HG03378 (cell line): Measurements from ENCODE around the gene C17orf78.
A peak's percentile ranks its signal among the peaks of the same experiment; 100 is the strongest.
"Not testable (repeated sequence)": the region's sequence is repeated elsewhere in the genome, so short reads cannot be mapped to it uniquely, and the experiment has no call there.

Source experiments
- ATAC-seq: cut with Tn5 transposase; IDR thresholded peaks from one replicate; pipeline ENCODE4 v1.9.1; 2021; ENCODE audit warnings: mild to moderate bottlenecking, moderate library complexity; ENCODE audit not compliant: unreplicated experiment

C17orf78 gene

GRCh38 chr17:37375706-37376105 is at the start of gene C17orf78:
Gene C17orf78 (plus strand): TSS chr17:37375985. CDS start chr17:37376093, 108 bp downstream.
- ATAC-seq, result no peak

GRCh38 chr17:37327341-37328090 is 48.3 kb upstream of the C17orf78 start:
- no peak for ATAC-seq

- ATAC-seq, result no peak
These were observed 36.9 kb upstream of the C17orf78 start for GRCh38 chr17:37338847-37339246.

- no peak for ATAC-seq
These were observed 36.5 kb upstream of the C17orf78 start for GRCh38 chr17:37339321-37339720.

GRCh38 chr17:37340804-37341203 is 35.0 kb upstream of the C17orf78 start:
- ATAC-seq, result no peak

- ATAC-seq, result no peak
These were observed 33.2 kb upstream of the C17orf78 start for GRCh38 chr17:37342589-37342988.

- ATAC-seq, result no peak
These were observed 31.3 kb upstream of the C17orf78 start for GRCh38 chr17:37344519-37344918.

- ATAC-seq, result not testable (repeated sequence)
These were observed 28.9 kb upstream of the C17orf78 start for GRCh38 chr17:37346863-37347402.

- not testable (repeated sequence) for ATAC-seq
These were observed 18.8 kb upstream of the C17orf78 start for GRCh38 chr17:37356796-37357569.

- ATAC-seq, result no peak
These were observed 17.5 kb upstream of the C17orf78 start for GRCh38 chr17:37358098-37358829.

GRCh38 chr17:37358830-37359681 is 16.7 kb upstream of the C17orf78 start:
- peak; percentile 60 for ATAC-seq

- ATAC-seq, result no peak
These were observed 16.1 kb upstream of the C17orf78 start for GRCh38 chr17:37359682-37360188.

- ATAC-seq, result no peak
These were observed 15.2 kb upstream of the C17orf78 start for GRCh38 chr17:37360632-37361031.

- ATAC-seq, result no peak
These were observed 14.2 kb upstream of the C17orf78 start for GRCh38 chr17:37361543-37361942.

GRCh38 chr17:37365589-37365988 is 10.2 kb upstream of the C17orf78 start:
- no peak for ATAC-seq

- no peak for ATAC-seq
These were observed 7.2 kb upstream of the C17orf78 start for GRCh38 chr17:37368577-37368976.

GRCh38 chr17:37373530-37374159 is 2.1 kb upstream of the C17orf78 start:
- no peak for ATAC-seq

GRCh38 chr17:37382056-37382455 is 6.3 kb downstream of the C17orf78 start:
- no peak for ATAC-seq

GRCh38 chr17:37384560-37385149 is 8.9 kb downstream of the C17orf78 start:
- ATAC-seq, result no peak
